WTC11 (cell line): ENCODE data around the gene ASAH2.

Experiments
- CTCF ChIP-seq: fragments of 200-600 bp; IDR thresholded peaks from 2 replicates; pipeline ENCODE4 v1.8.0; 2022; ENCODE audit warnings: antibody characterized with exemption
- ELF4 ChIP-seq: sonication (generic); formaldehyde crosslinking; IDR thresholded peaks from 2 replicates; pipeline ENCODE4 v1.8.1; 2022; ENCODE audit warnings: low read depth, mild to moderate bottlenecking, moderate library complexity, missing genetic modification reagents
- JUN ChIP-seq: sonication (generic); formaldehyde crosslinking; IDR thresholded peaks from 2 replicates; pipeline ENCODE4 v1.8.0; 2023; ENCODE audit warnings: mild to moderate bottlenecking, missing genetic modification reagents
- MAX ChIP-seq: sonication (generic); formaldehyde crosslinking; IDR thresholded peaks from 2 replicates; pipeline ENCODE4 v1.8.0; 2022; ENCODE audit warnings: mild to moderate bottlenecking, missing genetic modification reagents
- RELA ChIP-seq: sonication (generic); formaldehyde crosslinking; IDR thresholded peaks from 2 replicates; pipeline ENCODE4 v1.8.1; 2022; ENCODE audit warnings: missing genetic modification reagents, mild to moderate bottlenecking, borderline replicate concordance
- ZBTB21 ChIP-seq: sonication (generic); formaldehyde crosslinking; IDR thresholded peaks from 2 replicates; pipeline ENCODE4 v1.8.1; 2023; ENCODE audit warnings: mild to moderate bottlenecking, missing genetic modification reagents, borderline replicate concordance
- ZBTB43 ChIP-seq: sonication (generic); formaldehyde crosslinking; IDR thresholded peaks from 2 replicates; pipeline ENCODE4 v1.8.1; 2023; ENCODE audit warnings: mild to moderate bottlenecking, missing genetic modification reagents
- ZNF121 ChIP-seq: sonication (generic); formaldehyde crosslinking; IDR thresholded peaks from 2 replicates; pipeline ENCODE4 v1.8.0; 2023; ENCODE audit warnings: missing genetic modification reagents

GRCh38 chr10:50254479-50254878 is 3.2 kb upstream of the ASAH2 start:
- TF ChIP-seq ZNF121 (no peak), ZBTB21 (CRISPR knock-in tag) (no peak), JUN (CRISPR knock-in tag) (no peak), ELF4 (CRISPR knock-in tag) (no peak), CTCF (no peak), ZBTB43 (no peak), RELA (CRISPR knock-in tag) (no peak), MAX (CRISPR knock-in tag) (no peak)
